ENCODE results near the gene RGP1.

RGP1 gene

GRCh38 chr9:35746583-35746982 lies 2.5 kb upstream of the RGP1 start:
- no peak for DNase-seq

GRCh38 chr9:35748242-35748857 lies 737 bp upstream of the RGP1 start:
- peak in 1 of 2 donors; percentile 8 for DNase-seq

- peak; percentile 40 to 60 for DNase-seq
Measured at GRCh38 chr9:35749515-35750255, 598 bp downstream of the RGP1 start.

GRCh38 chr9:35750256-35750531 lies 1.1 kb downstream of the RGP1 start:
- no peak for DNase-seq

- no peak for DNase-seq
Measured at GRCh38 chr9:35753466-35753865, 4.4 kb downstream of the RGP1 start.

GRCh38 chr9:35754264-35754663 lies 5.2 kb downstream of the RGP1 start, which contains the start of gene MSMP:
Gene MSMP (minus strand): TSS chr9:35754276. CDS start chr9:35754129, 147 bp downstream.
- no peak for DNase-seq

- no peak for DNase-seq
Measured at GRCh38 chr9:35755071-35755470, 6.0 kb downstream of the RGP1 start.

GRCh38 chr9:35756275-35757225 lies 7.5 kb downstream of the RGP1 start:
- DNase-seq: peak; percentile 73 to 79

- DNase-seq: peak in 1 of 2 donors; percentile 13
Measured at GRCh38 chr9:35757226-35757891, 8.3 kb downstream of the RGP1 start.

- DNase-seq: no peak
Measured at GRCh38 chr9:35757892-35758275, 8.8 kb downstream of the RGP1 start.

GRCh38 chr9:35758475-35759050 lies 9.5 kb downstream of the RGP1 start:
- no peak for DNase-seq

- no peak for DNase-seq
Measured at GRCh38 chr9:35759795-35760194, 10.7 kb downstream of the RGP1 start.

- no peak for DNase-seq
Measured at GRCh38 chr9:35760651-35761050, 11.6 kb downstream of the RGP1 start.

GRCh38 chr9:35763181-35763580 lies 14.1 kb downstream of the RGP1 start:
- no peak for DNase-seq

- DNase-seq: no peak
Measured at GRCh38 chr9:35763803-35764202, 14.7 kb downstream of the RGP1 start.

- no peak for DNase-seq
Measured at GRCh38 chr9:35766997-35767396, 17.9 kb downstream of the RGP1 start.

GRCh38 chr9:35767458-35767857 lies 18.4 kb downstream of the RGP1 start:
- no peak for DNase-seq

- no peak for DNase-seq
Measured at GRCh38 chr9:35769763-35770162, 20.7 kb downstream of the RGP1 start.

GRCh38 chr9:35771075-35771433 lies 22.0 kb downstream of the RGP1 start:
- DNase-seq: no peak

- no peak for DNase-seq
Measured at GRCh38 chr9:35771534-35771933, 22.4 kb downstream of the RGP1 start.

GRCh38 chr9:35771943-35772342 lies 22.9 kb downstream of the RGP1 start:
- no peak for DNase-seq

- DNase-seq: no peak
Measured at GRCh38 chr9:35774907-35775635, 26.0 kb downstream of the RGP1 start.
